Neural cell (in vitro differentiated cells): ENCODE measurements around the gene AGPAT2. TPM values are rescaled to one million over a fixed set of nuclear protein-coding genes. Genes with fewer than 3 reads are reported as not detected.

ENCODE experiments used
- H2AFZ ChIP-seq: fragments of 200-600, 300-800 bp; sonication (generic), shearing (Covaris generic); 2 replicates; pipeline ENCODE4 v1.6.0; 2014; ENCODE audit warnings: low read depth, mild to moderate bottlenecking, antibody characterized with exemption, low read length, moderate library complexity
- H3F3A ChIP-seq: fragments of 200-600 bp; shearing (Covaris generic); 2 replicates; pipeline ENCODE4 v1.6.1; 2016; ENCODE audit warnings: mild to moderate bottlenecking, moderate library complexity, mixed read lengths, antibody characterized with exemption, low read length; ENCODE audit not compliant: insufficient read depth, poor library complexity, severe bottlenecking
- H3K27ac ChIP-seq: fragments of 200-600, 300-800 bp; sonication (generic), shearing (Covaris generic); 2 replicates; pipeline ENCODE4 v1.5.1; 2014; ENCODE audit warnings: mild to moderate bottlenecking, low read length, moderate library complexity
- H3K27me3 ChIP-seq: fragments of 300-800, 200-600 bp; sonication (generic), shearing (Covaris generic); 2 replicates; pipeline ENCODE4 v1.6.0; 2014; ENCODE audit warnings: mild to moderate bottlenecking, low read depth, low read length, moderate library complexity; ENCODE audit not compliant: insufficient read depth
- H3K36me3 ChIP-seq: fragments of 300-800, 200-600 bp; sonication (generic), shearing (Covaris generic); 2 replicates; pipeline ENCODE4 v1.5.1; 2014; ENCODE audit warnings: mild to moderate bottlenecking, antibody characterized with exemption, low read length, moderate library complexity; ENCODE audit not compliant: insufficient read depth
- H3K4me2 ChIP-seq: fragments of 300-800, 200-600 bp; sonication (generic), shearing (Covaris generic); 2 replicates; pipeline ENCODE4 v1.6.0; 2014; ENCODE audit warnings: mild to moderate bottlenecking, low read length
- H3K4me3 ChIP-seq: fragments of 300-800, 200-600 bp; sonication (generic), shearing (Covaris generic); 2 replicates; pipeline ENCODE4 v1.5.1; 2014; ENCODE audit warnings: mild to moderate bottlenecking, low read length, moderate library complexity
- H3K79me2 ChIP-seq: fragments of 200-600 bp; shearing (Covaris generic); replicated peaks from 2 replicates; pipeline ENCODE4 v1.6.0; 2014; ENCODE audit warnings: mild to moderate bottlenecking, low read length, moderate library complexity; ENCODE audit not compliant: insufficient read depth
- H3K9ac ChIP-seq: fragments of 300-800, 200-600 bp; sonication (generic), shearing (Covaris generic); 2 replicates; pipeline ENCODE4 v1.6.1; 2016; ENCODE audit warnings: mild to moderate bottlenecking, low read length, mixed read lengths
- H3K9me2 ChIP-seq: fragments of 200-600 bp; shearing (Covaris generic); 2 replicates; pipeline ENCODE4 v1.6.1; 2016; ENCODE audit warnings: mild to moderate bottlenecking, low read length, mixed read lengths; ENCODE audit not compliant: insufficient read depth
- H3K9me3 ChIP-seq: fragments of 200-600, 300-800 bp; sonication (generic), shearing (Covaris generic); 2 replicates; pipeline ENCODE4 v1.6.1; 2016; ENCODE audit warnings: mild to moderate bottlenecking, mixed run types, low read length, moderate library complexity, mixed read lengths
- H4K20me1 ChIP-seq: fragments of 200-600 bp; shearing (Covaris generic); 2 replicates; pipeline ENCODE4 v1.6.1; 2016; ENCODE audit warnings: mild to moderate bottlenecking, mixed run types; ENCODE audit not compliant: insufficient read depth
- EP300 ChIP-seq: fragments of 450-650 bp; conservative IDR thresholded peaks from 2 replicates; pipeline ENCODE4 v1.6.1; 2014; ENCODE audit warnings: antibody characterized with exemption, mild to moderate bottlenecking, moderate library complexity; ENCODE audit not compliant: poor library complexity, severe bottlenecking
- EZH2 ChIP-seq: fragments of 200-600, 300-800 bp; shearing (Covaris generic), sonication (generic); IDR thresholded peaks from 2 replicates; pipeline ENCODE4 v1.6.1; 2014; ENCODE audit warnings: antibody characterized with exemption, low read length, borderline replicate concordance, mild to moderate bottlenecking; ENCODE audit not compliant: insufficient read depth, poor library complexity, severe bottlenecking
- MXI1 ChIP-seq: fragments of 450-650 bp; conservative IDR thresholded peaks from 2 replicates; pipeline ENCODE4 v1.6.1; 2014; ENCODE audit warnings: antibody characterized with exemption, mild to moderate bottlenecking; ENCODE audit not compliant: poor library complexity, severe bottlenecking
- POLR2AphosphoS5 ChIP-seq: IDR thresholded peaks from 2 replicates; pipeline ENCODE4 v1.6.1; 2012
- RAD21 ChIP-seq: fragments of 450-650 bp; conservative IDR thresholded peaks from 2 replicates; pipeline ENCODE4 v1.6.1; 2014; ENCODE audit warnings: antibody characterized with exemption, mild to moderate bottlenecking, moderate library complexity
- REST ChIP-seq: IDR thresholded peaks from 2 replicates; pipeline ENCODE4 v1.6.1; 2012; ENCODE audit warnings: borderline replicate concordance
- SMC3 ChIP-seq: fragments of 450-650 bp; conservative IDR thresholded peaks from 2 replicates; pipeline ENCODE4 v1.6.1; 2014; ENCODE audit warnings: antibody characterized with exemption, mild to moderate bottlenecking, moderate library complexity; ENCODE audit not compliant: poor library complexity
- TAF1 ChIP-seq: IDR thresholded peaks from 2 replicates; pipeline ENCODE4 v1.6.1; 2012; ENCODE audit warnings: low read depth
- polyA plus RNA-seq: library from polyadenylated mRNA; depleted of rRNA; stranded (reverse); fragments of >200 nt; gene quantifications from 2 replicates; pipeline ENCODE4 v1.2.3, GENCODE V29; 2014
- TF ChIP-seq, protein P1 (sequence below): fragments of 450-650 bp; IDR thresholded peaks from 2 replicates; pipeline ENCODE4 v1.5.1; 2014; ENCODE audit warnings: antibody characterized with exemption, mild to moderate bottlenecking, moderate library complexity; ENCODE audit not compliant: poor library complexity, severe bottlenecking

Gene AGPAT2
- polyA plus RNA-seq, 1 donor from 2014 or later, result 1.3 TPM

DNA sequence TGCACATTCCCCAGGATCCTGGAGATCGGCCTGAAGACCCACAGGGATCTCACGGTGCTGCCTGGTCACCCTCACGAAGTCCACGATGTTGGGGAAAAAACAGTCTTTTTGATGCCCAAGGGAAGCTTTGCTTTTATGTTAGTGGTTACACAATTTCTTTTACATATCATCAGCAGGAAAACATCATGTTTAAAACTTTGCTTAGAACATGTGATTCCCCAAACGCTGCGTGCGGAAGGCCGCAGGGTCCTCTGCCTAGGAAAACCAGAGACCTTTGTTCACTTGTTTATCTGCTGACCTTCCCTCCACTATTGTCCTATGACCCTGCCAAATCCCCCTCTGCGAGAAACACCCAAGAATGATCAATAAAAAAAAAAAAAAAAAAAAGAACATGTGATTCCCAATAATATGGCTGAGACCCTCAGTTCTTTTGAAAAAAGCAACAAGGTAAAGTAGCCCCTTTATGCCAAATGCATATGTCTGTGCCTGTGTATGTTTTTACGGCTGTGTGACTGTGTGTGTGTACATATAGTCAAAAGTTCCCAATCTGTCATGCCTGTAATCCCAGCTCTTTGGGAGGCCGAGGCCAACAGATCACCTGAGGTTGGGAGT, 11.5 kb upstream of the AGPAT2 start:
- TF ChIP-seq, protein P1, sequence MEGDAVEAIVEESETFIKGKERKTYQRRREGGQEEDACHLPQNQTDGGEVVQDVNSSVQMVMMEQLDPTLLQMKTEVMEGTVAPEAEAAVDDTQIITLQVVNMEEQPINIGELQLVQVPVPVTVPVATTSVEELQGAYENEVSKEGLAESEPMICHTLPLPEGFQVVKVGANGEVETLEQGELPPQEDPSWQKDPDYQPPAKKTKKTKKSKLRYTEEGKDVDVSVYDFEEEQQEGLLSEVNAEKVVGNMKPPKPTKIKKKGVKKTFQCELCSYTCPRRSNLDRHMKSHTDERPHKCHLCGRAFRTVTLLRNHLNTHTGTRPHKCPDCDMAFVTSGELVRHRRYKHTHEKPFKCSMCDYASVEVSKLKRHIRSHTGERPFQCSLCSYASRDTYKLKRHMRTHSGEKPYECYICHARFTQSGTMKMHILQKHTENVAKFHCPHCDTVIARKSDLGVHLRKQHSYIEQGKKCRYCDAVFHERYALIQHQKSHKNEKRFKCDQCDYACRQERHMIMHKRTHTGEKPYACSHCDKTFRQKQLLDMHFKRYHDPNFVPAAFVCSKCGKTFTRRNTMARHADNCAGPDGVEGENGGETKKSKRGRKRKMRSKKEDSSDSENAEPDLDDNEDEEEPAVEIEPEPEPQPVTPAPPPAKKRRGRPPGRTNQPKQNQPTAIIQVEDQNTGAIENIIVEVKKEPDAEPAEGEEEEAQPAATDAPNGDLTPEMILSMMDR, result no peak
- TF ChIP-seq RAD21 (no peak), MXI1 (no peak), EP300 (no peak), POLR2AphosphoS5 (no peak), EZH2 (no peak), TAF1 (no peak), SMC3 (no peak), REST (no peak)
- Histone ChIP-seq H3K4me2 (no peak overlapping the region), H3K9ac (no peak overlapping the region), H3K79me2 (no peaks in the 10 kb centered on the region), H3K9me3 (no peaks in the 10 kb centered on the region), H3K36me3 (no peaks in the 10 kb centered on the region), H3F3A (no peaks in the 10 kb centered on the region), H4K20me1 (no peaks in the 10 kb centered on the region), H3K27me3 (no peaks in the 10 kb centered on the region), H2AFZ (no peak overlapping the region), H3K9me2 (no peaks in the 10 kb centered on the region), H3K27ac (no peak overlapping the region), H3K4me3 (no peak overlapping the region)

GRCh38 chr9:136697821-136698526, 10.7 kb upstream of the AGPAT2 start:
- H3K9me3 ChIP-seq, result no peaks in the 10 kb centered on the region
- no peak overlapping the region for H3K9ac ChIP-seq
- no peak overlapping the region for H2AFZ ChIP-seq
- H3K27me3 ChIP-seq, result no peaks in the 10 kb centered on the region
- no peaks in the 10 kb centered on the region for H3K36me3 ChIP-seq
- H4K20me1 ChIP-seq, result no peaks in the 10 kb centered on the region
- H3F3A ChIP-seq, result no peaks in the 10 kb centered on the region
- H3K4me3 ChIP-seq, result no peak overlapping the region
- no peak for TF ChIP-seq REST
- TF ChIP-seq, protein P1, result no peak
- no peak for TF ChIP-seq SMC3
- no peak for TF ChIP-seq EZH2
- TF ChIP-seq MXI1, result no peak
- TF ChIP-seq EP300, result no peak
- no peak for TF ChIP-seq RAD21
- no peak for TF ChIP-seq POLR2AphosphoS5
- no peak for TF ChIP-seq TAF1
- H3K9me2 ChIP-seq, result no peaks in the 10 kb centered on the region
- H3K4me2 ChIP-seq, result no peak overlapping the region
- no peak overlapping the region for H3K27ac ChIP-seq
- H3K79me2 ChIP-seq, result no peaks in the 10 kb centered on the region
